Measurements from ENCODE around the gene DLG2. TPM values are rescaled to one million over a fixed set of nuclear protein-coding genes. Genes with fewer than 3 reads are reported as not detected.
"Not testable (repeated sequence)": the region's sequence is repeated elsewhere in the genome, so short reads cannot be mapped to it uniquely, and the experiment has no call there.

DLG2 gene
- total and polyA plus RNA-seq, 4 donors = 1.3 to 23.3 (median 10.9) TPM

DNA sequence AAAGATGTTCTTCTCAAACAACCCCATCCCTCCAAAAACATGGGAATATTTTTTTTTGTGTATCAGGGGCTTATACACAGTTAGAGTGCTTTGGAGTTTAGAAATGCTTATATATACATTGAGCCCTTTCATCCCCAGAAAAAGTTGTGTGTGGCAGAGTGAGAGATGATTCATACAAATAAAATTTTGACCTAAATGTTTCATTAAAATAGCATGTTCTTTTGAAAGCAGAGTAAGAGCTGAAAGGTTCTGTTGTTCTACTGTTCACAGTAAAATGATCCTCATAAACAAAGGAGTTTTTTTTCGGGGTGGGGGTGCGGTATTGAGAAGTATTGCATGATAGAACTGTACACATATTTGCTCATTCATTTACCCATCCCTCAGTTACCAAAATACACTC is 512.4 kb downstream of the DLG2 start:
- H3K27ac ChIP-seq (ENCODE audit: low read depth in 1 of 2, low read length in 2 of 2) = no peak overlapping the region
- ATAC-seq (ENCODE audit: low FRiP score) (no peak), DNase-seq (no peak)
- no peaks in the 10 kb centered on the region for H3K36me3 ChIP-seq (ENCODE audit: control insufficient read depth in 1 of 2, insufficient read depth in 2 of 2, low read length in 1 of 2)
- 86 to 91% methylated on average over 2 of the region's 2 CpGs for WGBS, 2 donors
- H3K27me3 ChIP-seq (ENCODE audit: control insufficient read depth in 1 of 2, insufficient read depth in 2 of 2, low read length in 1 of 2) = no peaks in the 10 kb centered on the region
- H3K4me3 ChIP-seq (ENCODE audit: low read length in 2 of 2) = no peak overlapping the region
- H3K9me3 ChIP-seq (ENCODE audit: control insufficient read depth, low read length) = no peaks in the 10 kb centered on the region
- no peaks in the 10 kb centered on the region for H3K4me1 ChIP-seq (ENCODE audit: control insufficient read depth in 1 of 2, insufficient read depth in 2 of 2, low read length in 2 of 2)
- intact Hi-C loops (cut with DNase I) = loop anchor here in 1 of 2 donors (1.0 kb wide), 1 partner anchor 14 kb away; no protein-coding TSS in a partner anchor

DNA sequence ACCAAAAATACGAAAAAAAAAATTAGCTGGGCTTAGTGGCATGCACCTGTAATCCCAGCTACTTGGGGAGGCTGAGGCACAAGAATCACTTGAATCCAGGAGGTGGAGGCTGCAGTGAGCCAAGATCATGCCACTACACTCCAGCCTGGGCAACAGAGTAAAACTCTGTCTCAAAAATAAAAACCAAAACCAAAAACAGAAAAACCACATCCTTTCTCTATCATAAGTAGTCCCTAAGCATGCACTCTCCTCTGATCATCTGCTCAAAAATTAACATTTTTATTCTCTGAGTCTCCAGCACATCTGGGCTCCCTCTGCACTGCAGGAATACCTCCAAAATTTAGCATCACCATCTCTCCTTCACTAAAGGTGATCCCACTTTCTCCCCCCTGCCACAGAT is 516.9 kb downstream of the DLG2 start:
- 75 to 78% methylated on average over 1 of the region's 1 CpG for WGBS, 2 donors
- ATAC-seq (ENCODE audit: low FRiP score) = not testable (repeated sequence)

DNA sequence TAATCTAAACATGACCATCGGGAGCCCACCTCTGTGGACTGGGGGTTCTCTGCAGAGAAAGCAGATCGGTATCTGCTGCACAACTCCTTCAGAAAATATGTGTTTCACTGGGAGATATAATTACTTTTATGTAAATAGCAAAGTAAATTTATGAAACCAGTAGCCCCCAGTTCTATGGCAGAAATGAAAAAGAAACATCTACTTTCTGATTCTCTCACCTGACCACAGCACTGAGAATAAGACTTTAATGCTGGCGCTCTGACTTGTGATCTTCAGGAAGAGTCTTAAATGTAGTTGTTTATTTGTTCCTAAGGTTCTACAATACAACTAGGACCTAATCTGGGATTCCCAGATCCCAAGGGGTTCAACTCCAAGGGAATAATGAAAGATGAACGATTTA is 518.0 kb downstream of the DLG2 start:
- H3K4me1 ChIP-seq (ENCODE audit: control insufficient read depth in 1 of 2, insufficient read depth in 2 of 2, low read length in 2 of 2) = no peaks in the 10 kb centered on the region
- no peak for ATAC-seq (ENCODE audit: low FRiP score)
- intact Hi-C loops (cut with DNase I) = no loop called here
- no peaks in the 10 kb centered on the region for H3K9me3 ChIP-seq (ENCODE audit: control insufficient read depth, low read length)
- H3K27ac ChIP-seq (ENCODE audit: low read depth in 1 of 2, low read length in 2 of 2) = no peak overlapping the region
- no peaks in the 10 kb centered on the region for H3K36me3 ChIP-seq (ENCODE audit: control insufficient read depth in 1 of 2, insufficient read depth in 2 of 2, low read length in 1 of 2)
- no peak for DNase-seq
- H3K4me3 ChIP-seq (ENCODE audit: low read length in 2 of 2) = no peak overlapping the region
- 80 to 83% methylated on average over 4 of the region's 4 CpGs for WGBS, 2 donors
- H3K27me3 ChIP-seq (ENCODE audit: control insufficient read depth in 1 of 2, insufficient read depth in 2 of 2, low read length in 1 of 2) = no peaks in the 10 kb centered on the region

More for the DNA sequence above, 516.9 kb downstream of the DLG2 start:
- H3K4me1 ChIP-seq (ENCODE audit: control insufficient read depth in 1 of 2, insufficient read depth in 2 of 2, low read length in 2 of 2); DNase-seq; H3K27me3 ChIP-seq (ENCODE audit: control insufficient read depth in 1 of 2, insufficient read depth in 2 of 2, low read length in 1 of 2); H3K36me3 ChIP-seq (ENCODE audit: control insufficient read depth in 1 of 2, insufficient read depth in 2 of 2, low read length in 1 of 2); H3K27ac ChIP-seq (ENCODE audit: low read depth in 1 of 2, low read length in 2 of 2); H3K9me3 ChIP-seq (ENCODE audit: control insufficient read depth, low read length); H3K4me3 ChIP-seq (ENCODE audit: low read length in 2 of 2); intact Hi-C loops (cut with DNase I): not testable (repeated sequence)

DNA sequence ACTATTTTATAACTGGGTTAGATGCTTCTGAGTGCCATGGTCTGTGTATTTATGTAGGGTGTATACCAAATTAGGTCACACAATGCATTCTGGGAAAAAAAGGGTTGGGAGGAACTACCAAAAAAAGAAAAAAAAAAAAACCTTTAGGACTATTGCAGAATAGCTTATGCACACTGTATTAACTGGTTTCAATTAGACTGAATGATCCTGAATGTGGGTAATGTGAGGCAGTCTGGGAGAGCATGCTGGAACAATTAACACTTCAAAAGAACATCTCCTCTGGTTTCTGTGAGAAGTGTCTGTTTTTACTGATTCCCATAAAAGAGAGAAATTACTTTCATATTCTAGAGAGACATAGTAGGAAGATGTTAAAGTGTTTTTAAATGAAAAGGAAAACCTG is 521.3 kb downstream of the DLG2 start:
- intact Hi-C loops (cut with DNase I) = no loop called here
- Histone ChIP-seq H3K36me3 (ENCODE audit: control insufficient read depth in 1 of 2, insufficient read depth in 2 of 2, low read length in 1 of 2) (no peaks in the 10 kb centered on the region), H3K27me3 (ENCODE audit: control insufficient read depth in 1 of 2, insufficient read depth in 2 of 2, low read length in 1 of 2) (no peaks in the 10 kb centered on the region), H3K9me3 (ENCODE audit: control insufficient read depth, low read length) (no peaks in the 10 kb centered on the region), H3K27ac (ENCODE audit: low read depth in 1 of 2, low read length in 2 of 2) (no peak overlapping the region), H3K4me3 (ENCODE audit: low read length in 2 of 2) (no peak overlapping the region), H3K4me1 (ENCODE audit: control insufficient read depth in 1 of 2, insufficient read depth in 2 of 2, low read length in 2 of 2) (no peaks in the 10 kb centered on the region)
- ATAC-seq (ENCODE audit: low FRiP score) = no peak
- no peak for DNase-seq

DNA sequence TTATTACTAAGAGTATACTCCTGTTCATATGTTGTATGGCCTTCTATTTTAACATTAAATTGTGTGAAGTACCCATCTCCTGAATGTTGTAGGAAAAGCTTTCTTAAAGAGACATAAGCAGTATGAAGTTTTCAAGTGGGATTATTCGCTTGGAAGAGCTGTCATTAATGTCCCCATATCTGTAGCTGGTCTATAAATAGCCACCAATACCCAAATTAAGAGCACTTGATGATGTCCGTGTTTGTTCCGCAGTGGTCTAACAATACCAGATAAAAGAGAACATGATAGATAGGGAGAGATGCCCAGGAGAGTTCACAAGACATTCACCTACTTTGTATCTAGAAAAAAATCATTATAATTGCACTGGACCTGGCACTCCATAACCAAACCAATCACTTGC is 527.6 kb downstream of the DLG2 start:
- ATAC-seq (ENCODE audit: low FRiP score) (no peak), DNase-seq (no peak)
- peaks cover 0 to 2% of the 10 kb centered on the region in 2 donors for H3K36me3 ChIP-seq (ENCODE audit: control insufficient read depth in 1 of 2, insufficient read depth in 2 of 2, low read length in 1 of 2)
- WGBS, 2 donors = 83 to 86% methylated on average over 3 of the region's 3 CpGs
- no peaks in the 10 kb centered on the region for H3K9me3 ChIP-seq (ENCODE audit: control insufficient read depth, low read length)
- intact Hi-C loops (cut with DNase I) = no loop called here
- H3K27ac ChIP-seq (ENCODE audit: low read depth in 1 of 2, low read length in 2 of 2) = no peak overlapping the region
- no peaks in the 10 kb centered on the region for H3K4me1 ChIP-seq (ENCODE audit: control insufficient read depth in 1 of 2, insufficient read depth in 2 of 2, low read length in 2 of 2)
- no peak overlapping the region for H3K4me3 ChIP-seq (ENCODE audit: low read length in 2 of 2)
- H3K27me3 ChIP-seq (ENCODE audit: control insufficient read depth in 1 of 2, insufficient read depth in 2 of 2, low read length in 1 of 2) = no peaks in the 10 kb centered on the region

DNA sequence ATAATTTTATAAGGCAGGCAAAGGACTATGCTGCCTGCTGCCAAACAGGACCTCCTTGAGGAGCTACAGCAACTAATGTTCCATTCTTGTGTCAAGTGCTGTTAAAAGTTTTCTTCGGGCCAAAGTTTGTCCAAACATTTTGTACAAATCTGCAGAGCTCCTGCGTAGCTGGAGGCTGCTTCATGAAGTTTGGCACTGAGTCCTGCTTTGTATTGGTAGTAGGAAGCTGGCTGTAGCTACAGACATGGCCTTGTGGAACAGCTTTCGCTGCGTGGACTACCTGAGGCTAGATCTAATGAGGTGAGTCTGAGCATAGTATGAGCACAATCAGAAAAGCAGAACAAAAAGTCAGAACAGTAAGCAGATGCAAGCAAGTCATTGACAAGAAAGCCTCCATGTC is 528.1 kb downstream of the DLG2 start:
- Histone ChIP-seq H3K4me3 (ENCODE audit: low read length in 2 of 2) (no peak overlapping the region), H3K27ac (ENCODE audit: low read depth in 1 of 2, low read length in 2 of 2) (no peak overlapping the region), H3K4me1 (ENCODE audit: control insufficient read depth in 1 of 2, insufficient read depth in 2 of 2, low read length in 2 of 2) (no peaks in the 10 kb centered on the region), H3K36me3 (ENCODE audit: control insufficient read depth in 1 of 2, insufficient read depth in 2 of 2, low read length in 1 of 2) (peaks cover 0 to 2% of the 10 kb centered on the region in 2 donors), H3K9me3 (ENCODE audit: control insufficient read depth, low read length) (no peaks in the 10 kb centered on the region), H3K27me3 (ENCODE audit: control insufficient read depth in 1 of 2, insufficient read depth in 2 of 2, low read length in 1 of 2) (no peaks in the 10 kb centered on the region)
- intact Hi-C loops (cut with DNase I) = no loop called here
- ATAC-seq (ENCODE audit: low FRiP score) (no peak), DNase-seq (no peak)
- WGBS, 2 donors = 55 to 61% methylated on average over 4 of the region's 4 CpGs

DNA sequence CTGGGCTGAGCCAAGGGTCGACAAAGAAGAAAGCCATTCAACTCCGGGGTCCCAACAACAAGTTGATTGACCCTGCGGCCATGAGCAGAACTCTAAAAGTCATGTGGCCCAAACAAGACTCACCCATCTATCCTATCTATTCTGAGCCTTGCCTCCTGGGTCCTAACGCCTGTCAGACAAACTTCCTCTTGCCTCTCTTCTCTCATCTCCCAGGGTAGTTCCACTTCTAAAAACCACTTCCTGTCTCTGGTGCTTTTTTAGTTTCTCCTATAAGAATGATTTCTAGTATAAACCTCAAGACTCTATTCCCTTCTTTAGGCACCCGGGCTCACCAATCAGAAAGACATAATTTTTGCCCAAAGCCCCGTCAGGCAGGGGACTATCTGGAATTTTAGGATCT is 530.2 kb downstream of the DLG2 start:
- 86% methylated on average over 6 of the region's 6 CpGs for WGBS, 2 donors
- intact Hi-C loops (cut with DNase I) = no loop called here
- no peak for ATAC-seq (ENCODE audit: low FRiP score)

DNA sequence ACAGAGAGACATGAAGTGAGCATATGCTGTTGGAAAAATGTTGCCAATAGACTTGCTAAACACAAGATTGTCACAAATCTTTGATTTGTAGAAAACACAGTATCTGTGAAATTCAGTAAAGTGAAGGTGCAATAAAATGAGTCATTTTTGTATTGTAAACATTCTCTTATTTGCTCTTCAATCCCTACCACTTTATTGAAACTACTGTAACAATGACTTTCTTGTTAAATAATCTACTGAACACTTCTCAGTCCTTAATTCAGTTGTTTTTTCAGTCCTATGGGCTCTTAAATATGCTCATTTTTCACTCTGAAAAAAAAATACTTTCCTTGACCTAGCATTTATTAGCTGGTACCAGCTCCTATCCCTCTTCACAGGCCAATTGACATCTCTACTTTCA is 531.9 kb downstream of the DLG2 start:
- Histone ChIP-seq H3K4me3 (ENCODE audit: low read length in 2 of 2) (no peak overlapping the region), H3K9me3 (ENCODE audit: control insufficient read depth, low read length) (no peaks in the 10 kb centered on the region), H3K4me1 (ENCODE audit: control insufficient read depth in 1 of 2, insufficient read depth in 2 of 2, low read length in 2 of 2) (no peaks in the 10 kb centered on the region), H3K27ac (ENCODE audit: low read depth in 1 of 2, low read length in 2 of 2) (no peak overlapping the region), H3K36me3 (ENCODE audit: control insufficient read depth in 1 of 2, insufficient read depth in 2 of 2, low read length in 1 of 2) (peaks cover 0 to 2% of the 10 kb centered on the region in 2 donors), H3K27me3 (ENCODE audit: control insufficient read depth in 1 of 2, insufficient read depth in 2 of 2, low read length in 1 of 2) (no peaks in the 10 kb centered on the region)
- ATAC-seq (ENCODE audit: low FRiP score) (no peak), DNase-seq (no peak)
- intact Hi-C loops (cut with DNase I) = no loop called here

More for the DNA sequence above, 530.2 kb downstream of the DLG2 start:
- Histone ChIP-seq H3K27me3 (ENCODE audit: control insufficient read depth in 1 of 2, insufficient read depth in 2 of 2, low read length in 1 of 2) (no peaks in the 10 kb centered on the region), H3K4me3 (ENCODE audit: low read length in 2 of 2) (no peak overlapping the region), H3K4me1 (ENCODE audit: control insufficient read depth in 1 of 2, insufficient read depth in 2 of 2, low read length in 2 of 2) (no peaks in the 10 kb centered on the region), H3K36me3 (ENCODE audit: control insufficient read depth in 1 of 2, insufficient read depth in 2 of 2, low read length in 1 of 2) (peaks cover 0 to 2% of the 10 kb centered on the region in 2 donors), H3K27ac (ENCODE audit: low read depth in 1 of 2, low read length in 2 of 2) (no peak overlapping the region), H3K9me3 (ENCODE audit: control insufficient read depth, low read length) (no peaks in the 10 kb centered on the region)
- no peak for DNase-seq

DNA sequence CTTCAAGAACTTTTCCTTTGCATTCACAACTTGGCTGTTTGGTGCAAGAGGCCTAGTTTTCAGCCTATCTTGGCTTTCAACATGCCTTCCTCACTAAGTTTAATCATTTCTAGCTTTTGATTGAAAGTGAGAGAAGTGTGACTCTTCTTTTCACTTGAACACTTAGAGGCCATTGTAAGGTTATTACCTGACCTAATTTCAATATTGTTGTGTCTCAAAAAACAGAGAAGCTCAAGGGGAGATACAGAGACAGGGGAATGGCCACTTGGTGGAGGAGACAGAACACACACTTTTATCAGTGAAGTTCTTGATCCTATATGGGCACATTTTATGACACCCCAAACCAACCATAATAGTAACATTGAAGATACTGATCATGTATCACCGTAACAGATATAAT is 532.3 kb downstream of the DLG2 start:
- Histone ChIP-seq H3K27me3 (ENCODE audit: control insufficient read depth in 1 of 2, insufficient read depth in 2 of 2, low read length in 1 of 2) (no peaks in the 10 kb centered on the region), H3K4me3 (ENCODE audit: low read length in 2 of 2) (no peak overlapping the region), H3K27ac (ENCODE audit: low read depth in 1 of 2, low read length in 2 of 2) (no peak overlapping the region), H3K9me3 (ENCODE audit: control insufficient read depth, low read length) (no peaks in the 10 kb centered on the region), H3K4me1 (ENCODE audit: control insufficient read depth in 1 of 2, insufficient read depth in 2 of 2, low read length in 2 of 2) (no peaks in the 10 kb centered on the region), H3K36me3 (ENCODE audit: control insufficient read depth in 1 of 2, insufficient read depth in 2 of 2, low read length in 1 of 2) (peaks cover 0 to 2% of the 10 kb centered on the region in 2 donors)
- DNase-seq = no peak
- ATAC-seq (ENCODE audit: low FRiP score) = no peak
- intact Hi-C loops (cut with DNase I) = no loop called here
- WGBS, 2 donors = 90 to 94% methylated on average over 1 of the region's 1 CpG

Data from aorta (tissue), 5 donors.